HG02642 (cell line): ENCODE measurements around the gene DRD3.

Experiments used
- ATAC-seq: cut with Tn5 transposase; IDR thresholded peaks from one replicate; pipeline ENCODE4 v1.9.1; 2021; ENCODE audit warnings: mild to moderate bottlenecking; ENCODE audit not compliant: unreplicated experiment, poor library complexity

DRD3 gene

GRCh38 chr3:114178770-114179368, at the start of gene DRD3:
DRD3 (minus strand) TSS chr3:114179052; CDS start chr3:114171992, 7,060 bp downstream.
- ATAC-seq: no peak

- no peak for ATAC-seq
Measured at GRCh38 chr3:114227076-114227475, 48.2 kb upstream of the DRD3 start.

DNA sequence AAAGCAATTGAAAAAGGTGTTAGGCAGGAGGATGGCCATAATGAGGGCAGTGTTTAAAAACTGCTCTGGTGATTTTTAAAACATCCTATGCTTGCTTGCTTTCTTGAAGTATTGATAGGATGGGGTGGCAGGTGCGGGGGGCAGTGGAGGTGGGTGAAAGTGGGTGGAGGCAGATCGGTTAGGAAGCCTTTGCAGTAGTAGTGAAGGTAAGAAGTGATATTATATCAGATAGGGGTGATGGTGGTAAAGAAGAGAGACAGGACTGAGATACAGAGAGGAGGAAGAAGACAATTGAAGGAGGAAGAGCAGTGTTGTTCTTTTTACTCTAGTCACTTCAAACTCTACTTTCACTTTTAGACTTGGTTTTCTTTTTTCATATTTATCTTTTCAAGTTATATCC, 47.5 kb upstream of the DRD3 start:
- ATAC-seq: no peak

GRCh38 chr3:114223143-114223542, 44.3 kb upstream of the DRD3 start:
- peak; percentile 86 for ATAC-seq

DNA sequence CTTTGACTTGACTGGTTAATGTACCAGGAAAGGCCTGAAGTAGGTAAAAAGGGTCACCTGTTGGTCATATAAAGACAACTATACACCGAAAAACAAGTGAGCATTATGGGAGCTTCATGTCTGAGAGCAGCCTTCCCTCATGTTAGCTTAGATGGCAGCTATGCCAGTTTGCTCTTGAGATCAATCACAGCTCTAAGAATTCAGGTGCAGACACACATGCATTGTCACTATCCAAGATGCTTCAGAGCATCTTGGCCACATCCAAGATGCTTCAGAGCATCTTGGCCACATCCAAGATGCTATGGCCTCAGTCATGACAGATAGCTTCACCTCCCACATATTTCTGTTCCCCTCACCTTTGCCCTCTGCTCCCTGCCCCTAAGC, 43.0 kb upstream of the DRD3 start:
- ATAC-seq: no peak

DNA sequence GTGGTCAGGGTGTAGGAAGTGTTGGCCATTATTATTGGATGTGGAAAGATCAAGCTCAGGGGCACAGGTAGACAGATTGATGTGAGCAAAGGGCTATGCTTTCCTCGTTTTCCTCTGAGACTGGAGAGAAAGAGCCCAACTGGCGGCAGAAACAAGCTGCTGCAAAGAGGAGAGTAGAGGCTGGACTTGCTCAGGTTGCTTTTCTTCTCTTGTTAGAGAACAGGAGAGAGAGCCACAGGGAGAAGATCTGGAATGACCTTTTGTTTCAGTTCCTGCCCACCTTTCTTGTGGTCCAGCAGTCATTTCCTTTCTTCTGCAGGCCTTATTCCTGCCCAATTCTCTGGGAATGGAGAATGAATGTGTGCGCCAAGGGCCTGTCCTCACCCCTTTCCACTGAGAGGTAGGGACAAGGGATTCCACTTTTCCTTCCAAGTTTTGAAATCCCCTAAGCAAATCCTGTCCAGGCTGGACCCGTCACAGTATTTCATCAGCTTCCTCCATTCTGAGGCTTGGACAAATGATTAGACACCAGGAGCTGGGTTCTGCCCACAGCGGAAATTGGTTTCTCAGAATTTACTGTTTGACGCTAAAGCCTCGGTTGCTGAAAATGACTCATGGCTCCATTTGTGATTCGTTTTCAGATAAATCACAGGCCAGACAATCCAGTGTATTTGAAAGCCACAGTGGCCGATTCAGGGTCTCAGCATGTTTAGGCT, 42.5 kb upstream of the DRD3 start:
- ATAC-seq: no peak

DNA sequence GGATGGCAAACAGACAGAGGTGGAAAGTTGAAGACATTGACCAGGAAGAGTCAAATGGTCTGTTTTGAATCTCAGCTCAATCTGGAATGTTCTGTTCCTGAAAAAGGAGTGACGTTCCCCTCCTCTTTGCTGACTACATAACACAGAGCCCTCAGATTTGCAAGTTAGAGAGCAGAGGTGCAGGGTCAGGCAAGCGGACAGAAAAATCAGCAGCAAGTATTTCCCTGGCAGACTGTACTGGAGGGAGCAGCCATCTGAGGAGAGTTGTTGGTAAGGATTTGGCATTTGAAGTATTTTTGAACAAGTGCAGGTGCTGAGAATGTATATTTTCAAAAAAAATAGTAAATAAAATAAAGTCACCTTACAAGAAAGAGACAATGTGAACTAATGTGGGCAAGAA, 40.9 kb upstream of the DRD3 start:
- ATAC-seq: no peak

DNA sequence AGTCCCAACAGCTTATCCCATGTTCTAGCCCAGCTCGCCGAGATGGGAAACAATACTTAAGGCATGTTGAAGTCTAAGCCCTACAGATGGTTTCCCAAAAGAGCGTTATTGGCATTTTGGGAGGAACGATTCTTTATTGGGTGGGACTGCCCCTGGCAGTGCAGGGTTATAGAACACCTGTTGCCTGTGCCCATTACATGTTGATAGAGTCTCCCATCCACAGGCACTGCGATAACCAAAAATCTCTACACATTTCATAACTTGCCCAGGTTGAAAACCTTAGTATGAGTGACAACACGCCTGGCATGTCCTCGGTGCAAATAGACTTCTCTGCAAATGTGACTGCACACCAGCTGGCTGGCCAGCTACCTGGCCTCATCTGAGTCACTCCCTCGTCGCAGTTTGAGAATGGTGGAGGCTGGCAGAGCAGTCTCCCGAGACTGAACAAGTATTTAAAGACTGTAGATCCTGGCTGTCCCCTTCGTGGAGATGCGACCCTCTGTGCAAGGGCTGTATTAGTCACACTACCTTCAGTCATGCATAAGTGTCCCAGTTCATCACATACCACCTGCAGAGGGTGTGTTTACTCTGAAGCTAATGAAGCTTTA, 39.8 kb upstream of the DRD3 start:
- ATAC-seq: no peak

DNA sequence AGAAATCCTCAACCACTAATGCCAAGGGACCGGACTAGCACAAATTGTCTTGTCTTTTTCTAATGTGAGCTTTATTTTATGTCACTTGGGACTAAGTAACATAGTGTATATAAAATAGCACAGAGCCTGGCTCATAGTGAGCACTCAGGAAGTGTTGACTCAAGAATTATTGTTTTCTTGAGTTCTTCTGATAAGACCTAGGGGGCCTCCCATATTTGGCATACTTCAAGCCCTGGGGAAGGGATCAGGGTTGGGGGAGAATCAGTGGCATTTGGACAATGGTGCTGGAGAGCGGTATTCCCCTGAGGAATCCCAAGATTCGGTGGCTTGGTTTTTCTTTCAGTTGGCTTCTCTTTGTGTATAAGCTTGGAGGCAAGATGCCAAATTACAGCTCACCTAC, 39.2 kb upstream of the DRD3 start:
- ATAC-seq: no peak

DNA sequence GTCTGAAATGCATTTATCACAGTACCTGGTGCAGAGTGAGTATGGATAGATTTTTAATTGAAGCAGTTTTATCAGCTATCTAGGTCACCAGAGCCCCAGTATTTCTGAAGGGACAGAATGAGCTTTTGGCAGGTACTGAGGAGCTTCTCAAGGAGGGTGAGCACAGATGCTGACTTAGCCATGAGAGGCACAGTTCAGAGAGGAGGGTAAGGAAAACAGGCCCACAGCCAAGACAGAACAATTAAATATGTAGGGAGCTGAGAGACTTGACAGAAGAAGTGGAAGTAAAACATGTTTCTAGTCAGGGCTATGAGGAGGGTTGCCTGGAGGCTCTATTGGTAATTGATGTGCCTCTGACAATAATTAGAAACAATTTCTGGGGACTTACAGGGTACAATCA, 38.4 kb upstream of the DRD3 start:
- ATAC-seq: no peak

DNA sequence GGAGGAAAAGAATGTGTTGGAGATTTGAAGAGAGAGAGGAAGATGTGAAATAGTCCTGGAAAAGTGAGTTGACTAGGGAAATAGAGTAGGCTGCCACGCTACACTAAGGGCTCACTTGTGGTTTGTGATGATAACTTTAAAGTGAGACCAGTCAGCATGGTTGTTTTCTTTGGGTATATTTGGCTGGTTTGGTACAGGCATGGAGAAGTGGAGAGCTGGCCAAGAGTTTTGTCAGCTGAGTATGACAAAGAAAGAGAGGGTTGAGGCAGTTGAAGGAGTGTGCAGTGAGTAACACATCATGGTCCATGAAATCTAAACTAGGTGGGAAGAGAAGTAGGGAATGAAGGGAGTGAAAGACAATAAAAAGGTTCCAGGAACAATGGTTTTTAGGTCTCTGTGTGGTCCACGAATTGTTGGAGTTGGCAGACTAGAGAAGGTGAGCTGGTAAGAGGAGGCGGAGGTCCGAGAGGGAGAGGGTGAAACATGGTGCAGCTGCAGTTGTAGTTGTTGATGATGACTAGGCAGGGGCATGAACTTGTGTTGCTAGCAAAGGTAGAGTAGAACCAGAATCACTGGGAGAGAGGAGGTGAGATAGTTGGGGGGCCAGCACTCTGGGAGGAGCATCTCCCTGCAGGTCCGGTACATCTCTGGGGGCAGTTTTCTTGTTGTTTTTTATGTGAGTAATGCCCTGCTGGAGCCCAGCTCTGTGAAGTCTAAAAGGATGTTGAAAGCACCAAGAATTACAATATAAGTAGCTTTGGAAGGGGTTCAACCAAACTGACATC, 37.5 kb upstream of the DRD3 start:
- ATAC-seq: no peak

DNA sequence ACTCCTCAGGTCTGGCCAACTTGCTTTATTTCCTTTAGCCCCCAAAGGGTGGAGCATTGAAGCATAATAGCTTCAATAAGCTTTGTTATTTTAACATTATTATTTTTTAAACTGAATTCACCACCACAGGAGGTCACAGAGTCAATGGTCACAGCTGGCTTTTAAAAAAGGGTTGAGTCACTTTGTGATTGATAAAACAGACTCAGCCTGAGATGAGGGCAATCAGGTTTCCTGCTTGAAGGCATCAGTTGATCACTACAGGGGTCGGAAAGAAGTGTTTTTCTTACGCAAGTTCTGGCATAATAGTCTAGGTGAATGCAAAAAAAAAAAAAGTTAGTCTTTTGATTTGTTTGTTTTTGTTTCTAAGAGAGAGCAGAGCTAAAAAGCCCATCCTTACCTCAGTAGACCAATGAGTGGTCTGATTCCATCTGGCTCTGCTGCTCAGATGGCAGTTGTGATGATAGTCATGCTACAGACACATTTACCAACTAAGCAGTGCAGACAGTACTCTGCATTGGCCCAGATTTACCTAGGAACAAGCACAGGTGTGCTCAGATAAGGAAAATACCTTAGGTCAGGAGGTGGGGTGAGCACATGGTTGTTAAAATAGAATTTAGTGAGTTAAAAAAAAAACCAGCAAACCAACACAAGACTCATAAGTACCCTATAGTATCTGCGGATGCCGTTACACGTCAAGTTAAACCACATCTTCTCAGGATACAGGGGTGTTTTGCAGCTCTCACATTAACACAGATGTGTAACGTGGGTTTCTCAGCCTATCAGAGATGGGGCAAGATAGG, 35.9 kb upstream of the DRD3 start:
- ATAC-seq: peak; percentile 16

- ATAC-seq: peak; percentile 87
Measured at GRCh38 chr3:114213627-114214541, 35.0 kb upstream of the DRD3 start.

DNA sequence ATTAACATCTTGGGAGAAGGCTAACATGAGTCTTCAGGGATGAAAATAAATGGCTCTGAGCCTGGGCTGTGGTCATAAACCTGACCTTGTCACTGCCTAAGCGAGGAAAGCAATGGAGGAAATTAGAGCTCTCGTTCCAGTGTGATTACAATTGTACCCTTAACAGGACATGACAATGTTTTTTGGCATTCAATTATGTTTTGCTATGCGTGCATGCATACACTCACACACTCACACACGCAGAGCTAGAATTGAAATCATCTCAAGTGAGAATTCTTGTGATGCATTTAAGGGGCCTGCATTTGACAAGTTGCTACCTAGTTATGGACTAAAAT, 34.4 kb upstream of the DRD3 start:
- ATAC-seq: peak; percentile 7

- no peak for ATAC-seq
Measured at GRCh38 chr3:114212646-114213045, 33.8 kb upstream of the DRD3 start.

GRCh38 chr3:114207768-114208167, 28.9 kb upstream of the DRD3 start:
- peak; percentile 81 for ATAC-seq

- ATAC-seq: no peak
Measured at GRCh38 chr3:114206342-114206741, 27.5 kb upstream of the DRD3 start.

DNA sequence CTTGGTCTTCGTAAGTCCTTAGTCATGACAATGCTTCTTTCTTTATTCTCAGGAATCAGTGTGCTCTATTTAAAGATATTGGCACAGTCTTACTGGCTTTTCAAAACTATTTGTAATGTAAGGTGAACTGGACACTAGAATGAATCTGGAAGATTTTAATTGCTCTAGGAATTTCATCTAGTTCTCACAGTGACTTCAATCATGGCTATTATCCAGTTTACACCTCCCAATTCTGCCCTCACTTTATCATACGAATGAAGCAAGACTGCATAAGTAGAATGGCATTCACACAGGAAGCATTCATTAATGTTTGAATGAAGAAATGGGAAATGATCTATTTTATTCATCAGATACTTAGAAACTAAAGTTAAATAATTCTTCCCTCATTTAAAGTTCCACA, 26.7 kb upstream of the DRD3 start:
- no peak for ATAC-seq

DNA sequence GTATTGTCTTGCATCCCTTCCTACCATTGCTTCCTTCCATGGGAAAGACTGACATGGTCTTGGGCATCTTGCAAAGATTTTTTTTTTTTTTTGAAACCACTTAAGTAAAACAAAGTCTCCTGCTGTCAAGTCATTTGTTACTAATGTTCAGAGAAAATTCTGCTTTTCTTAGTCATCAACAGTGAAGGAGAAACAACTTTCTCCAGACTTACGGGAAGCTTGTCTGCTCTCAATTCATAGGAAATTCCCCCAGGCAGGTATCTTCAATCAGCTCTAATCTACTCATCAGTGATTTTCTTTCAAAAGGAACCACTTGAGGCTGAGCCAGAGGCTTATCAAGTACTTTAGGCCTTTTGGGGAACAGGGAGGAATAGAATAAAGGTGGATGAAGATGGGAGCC, 15.9 kb upstream of the DRD3 start:
- no peak for ATAC-seq
